ENCODE results near the gene PRUNE2.

PRUNE2 gene

GRCh38 chr9:76615177-76615603, 290.7 kb downstream of the PRUNE2 start:
- no peak for TF ChIP-seq POLR2AphosphoS5 (IDR thresholded peaks at IDR 0.05; ENCODE audit: low read depth, low read length)
- TF ChIP-seq TAF1 (IDR thresholded peaks at IDR 0.05; ENCODE audit: borderline replicate concordance, insufficient read depth, low read length), result no peak
- TF ChIP-seq FOXP2 (optimal IDR thresholded peaks at IDR 0.05; ENCODE audit: borderline replicate concordance, extremely low read depth, extremely low read length, insufficient read depth), result no peak
- no peak for TF ChIP-seq REST (IDR thresholded peaks at IDR 0.05; ENCODE audit: insufficient read depth in 1 of 2, low read depth in 2 of 2, low read length in 2 of 2)
- TF ChIP-seq SIN3A (IDR thresholded peaks at IDR 0.05; ENCODE audit: borderline replicate concordance, insufficient read depth, low read length), result no peak

GRCh38 chr9:76613974-76614373, 291.9 kb downstream of the PRUNE2 start:
- TF ChIP-seq FOXP2 (optimal IDR thresholded peaks at IDR 0.05; ENCODE audit: borderline replicate concordance, extremely low read depth, extremely low read length, insufficient read depth) (no peak), REST (IDR thresholded peaks at IDR 0.05; ENCODE audit: insufficient read depth in 1 of 2, low read depth in 2 of 2, low read length in 2 of 2) (no peak), TAF1 (IDR thresholded peaks at IDR 0.05; ENCODE audit: borderline replicate concordance, insufficient read depth, low read length) (no peak), SIN3A (IDR thresholded peaks at IDR 0.05; ENCODE audit: borderline replicate concordance, insufficient read depth, low read length) (no peak), POLR2AphosphoS5 (IDR thresholded peaks at IDR 0.05; ENCODE audit: low read depth, low read length) (no peak)

GRCh38 chr9:76613150-76613781, 292.6 kb downstream of the PRUNE2 start:
- TF ChIP-seq TAF1 (IDR thresholded peaks at IDR 0.05; ENCODE audit: borderline replicate concordance, insufficient read depth, low read length) (no peak), POLR2AphosphoS5 (IDR thresholded peaks at IDR 0.05; ENCODE audit: low read depth, low read length) (no peak), REST (IDR thresholded peaks at IDR 0.05; ENCODE audit: insufficient read depth in 1 of 2, low read depth in 2 of 2, low read length in 2 of 2) (no peak), SIN3A (IDR thresholded peaks at IDR 0.05; ENCODE audit: borderline replicate concordance, insufficient read depth, low read length) (no peak), FOXP2 (optimal IDR thresholded peaks at IDR 0.05; ENCODE audit: borderline replicate concordance, extremely low read depth, extremely low read length, insufficient read depth) (no peak)

GRCh38 chr9:76610011-76610352, 295.9 kb downstream of the PRUNE2 start:
- TF ChIP-seq POLR2AphosphoS5 (IDR thresholded peaks at IDR 0.05; ENCODE audit: low read depth, low read length) (no peak), TAF1 (IDR thresholded peaks at IDR 0.05; ENCODE audit: borderline replicate concordance, insufficient read depth, low read length) (no peak), FOXP2 (optimal IDR thresholded peaks at IDR 0.05; ENCODE audit: borderline replicate concordance, extremely low read depth, extremely low read length, insufficient read depth) (no peak), SIN3A (IDR thresholded peaks at IDR 0.05; ENCODE audit: borderline replicate concordance, insufficient read depth, low read length) (no peak), REST (IDR thresholded peaks at IDR 0.05; ENCODE audit: insufficient read depth in 1 of 2, low read depth in 2 of 2, low read length in 2 of 2) (no peak)
